GM18499 (cell line): Measurements from ENCODE around the gene MEX3D.
"Not testable (repeated sequence)": the region's sequence is repeated elsewhere in the genome, so short reads cannot be mapped to it uniquely, and the experiment has no call there.

Source experiments
- ATAC-seq: cut with Tn5 transposase; IDR thresholded peaks from one replicate; pipeline ENCODE4 v1.9.1; 2021; ENCODE audit warnings: moderate number of reproducible peaks; ENCODE audit not compliant: insufficient read depth, unreplicated experiment

The MEX3D gene

DNA sequence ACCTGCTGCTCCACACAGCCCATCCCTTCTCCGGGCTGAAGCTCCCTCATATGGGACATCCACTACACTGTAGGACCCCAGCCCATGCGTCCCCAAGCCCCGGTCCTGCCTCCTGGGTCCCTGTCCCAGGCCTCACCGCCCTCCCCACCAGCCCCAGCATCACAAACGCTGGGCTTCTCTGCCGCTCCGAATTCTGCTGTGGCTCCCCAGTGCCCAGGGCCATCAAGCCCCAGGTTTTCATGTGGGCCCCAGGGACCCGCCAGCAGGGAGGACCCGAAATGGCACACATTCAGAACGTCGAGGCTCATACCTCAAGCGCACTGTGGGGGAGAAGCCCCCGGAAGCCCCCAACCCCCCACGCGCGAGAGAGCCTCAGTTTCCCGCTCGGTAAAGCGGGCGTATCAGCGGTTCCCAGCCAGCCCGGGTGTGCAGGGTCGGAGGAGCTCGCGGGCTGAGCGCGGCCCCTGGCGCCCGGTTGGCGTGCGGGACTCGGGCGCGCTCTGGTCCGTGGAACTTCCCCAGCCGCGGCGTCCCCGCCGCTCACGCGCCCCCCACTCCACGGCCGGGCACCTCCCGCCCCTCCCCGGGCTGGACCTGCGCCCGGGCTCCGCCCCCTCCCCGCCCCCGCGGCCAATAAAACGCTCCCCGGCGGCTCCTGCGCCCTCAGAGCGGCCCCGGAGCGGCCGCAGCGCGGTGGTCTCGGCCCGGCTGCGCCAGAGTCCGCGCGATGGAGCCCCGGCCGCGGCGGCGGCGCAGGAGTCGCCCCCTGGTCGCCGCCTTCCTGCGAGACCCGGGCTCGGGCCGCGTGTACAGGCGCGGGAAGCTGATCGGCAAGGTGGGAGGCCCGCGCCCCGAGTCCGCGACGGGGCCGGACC is 44.5 kb downstream of the MEX3D start, which contains the start of gene PLK5:
TSS of gene PLK5 (plus strand) at position 666 of the 875 bp plus-strand sequence. CDS start 2,920 bp downstream, outside the sequence.
- ATAC-seq = no peak

GRCh38 chr19:1522838-1523237 is 45.3 kb downstream of the MEX3D start:
- ATAC-seq = no peak

GRCh38 chr19:1522061-1522460 is 46.1 kb downstream of the MEX3D start:
- no peak for ATAC-seq

DNA sequence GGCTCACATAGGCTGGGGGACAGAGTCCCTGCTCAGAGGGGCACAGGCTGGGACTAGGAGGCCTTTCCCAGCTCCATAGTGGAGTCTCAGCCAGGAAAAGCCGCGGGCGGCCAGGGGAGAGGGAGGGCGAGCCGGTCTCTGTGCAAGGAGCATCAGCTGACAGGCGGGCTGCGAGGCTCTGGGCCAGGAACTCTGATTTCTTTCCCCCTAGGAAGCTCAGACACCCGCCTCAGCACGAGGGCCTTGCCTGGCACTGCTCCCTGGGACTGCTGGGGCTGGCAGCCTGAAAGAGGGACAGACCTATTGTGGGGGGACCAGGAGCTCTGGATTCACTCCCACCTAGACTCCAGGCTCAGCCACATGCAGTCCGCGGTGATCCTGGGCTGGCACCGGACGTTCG is 46.5 kb downstream of the MEX3D start:
- ATAC-seq = no peak

- ATAC-seq = no peak
Measured at GRCh38 chr19:1520203-1520780, 47.8 kb downstream of the MEX3D start.

DNA sequence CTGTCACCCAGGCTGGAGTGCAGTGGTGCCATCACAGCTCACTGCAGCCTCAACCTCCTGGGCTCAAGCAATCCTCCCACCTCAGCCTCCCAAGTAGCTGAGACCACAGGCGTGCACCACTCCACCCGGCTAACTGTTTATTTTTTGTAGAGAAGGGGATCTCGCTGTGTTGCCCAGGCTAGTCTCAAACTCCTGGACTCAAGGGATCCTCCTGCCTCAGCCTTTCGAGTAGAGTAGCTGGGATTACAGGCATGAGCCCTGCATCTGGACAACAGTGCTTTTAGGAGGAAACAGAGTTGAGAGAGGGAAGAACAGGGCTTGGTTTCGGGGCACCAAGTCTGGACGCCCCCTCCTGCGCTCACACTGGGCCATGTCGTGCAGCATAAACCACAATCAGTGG is 48.3 kb downstream of the MEX3D start:
- ATAC-seq = not testable (repeated sequence)

DNA sequence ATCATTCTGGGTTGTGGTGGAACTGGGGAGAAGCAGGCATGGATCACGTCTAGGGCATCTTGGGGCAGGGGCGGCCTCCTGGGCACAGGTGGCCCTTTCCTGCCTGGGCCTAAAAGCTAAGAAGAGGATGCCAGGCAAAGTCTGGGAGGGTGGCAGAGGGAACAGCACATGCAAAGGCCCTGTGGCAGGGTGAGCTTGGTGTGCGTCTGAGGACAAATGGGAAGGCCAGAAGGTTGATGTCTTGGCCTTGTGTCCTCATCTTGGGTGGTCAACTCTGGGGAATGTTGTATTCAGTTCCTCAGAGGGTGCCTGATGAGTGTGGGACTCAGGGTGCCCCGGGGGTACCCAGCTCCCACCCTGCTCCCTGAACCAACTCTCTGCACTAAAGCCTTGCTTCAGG is 49.7 kb downstream of the MEX3D start:
- no peak for ATAC-seq

GRCh38 chr19:1516395-1516753 is 51.8 kb downstream of the MEX3D start:
- ATAC-seq = no peak

GRCh38 chr19:1514986-1515721 is 53.0 kb downstream of the MEX3D start:
- no peak for ATAC-seq

- ATAC-seq = no peak
Measured at GRCh38 chr19:1514295-1514661, 53.8 kb downstream of the MEX3D start.

- ATAC-seq = no peak
Measured at GRCh38 chr19:1513499-1514294, 54.4 kb downstream of the MEX3D start.

DNA sequence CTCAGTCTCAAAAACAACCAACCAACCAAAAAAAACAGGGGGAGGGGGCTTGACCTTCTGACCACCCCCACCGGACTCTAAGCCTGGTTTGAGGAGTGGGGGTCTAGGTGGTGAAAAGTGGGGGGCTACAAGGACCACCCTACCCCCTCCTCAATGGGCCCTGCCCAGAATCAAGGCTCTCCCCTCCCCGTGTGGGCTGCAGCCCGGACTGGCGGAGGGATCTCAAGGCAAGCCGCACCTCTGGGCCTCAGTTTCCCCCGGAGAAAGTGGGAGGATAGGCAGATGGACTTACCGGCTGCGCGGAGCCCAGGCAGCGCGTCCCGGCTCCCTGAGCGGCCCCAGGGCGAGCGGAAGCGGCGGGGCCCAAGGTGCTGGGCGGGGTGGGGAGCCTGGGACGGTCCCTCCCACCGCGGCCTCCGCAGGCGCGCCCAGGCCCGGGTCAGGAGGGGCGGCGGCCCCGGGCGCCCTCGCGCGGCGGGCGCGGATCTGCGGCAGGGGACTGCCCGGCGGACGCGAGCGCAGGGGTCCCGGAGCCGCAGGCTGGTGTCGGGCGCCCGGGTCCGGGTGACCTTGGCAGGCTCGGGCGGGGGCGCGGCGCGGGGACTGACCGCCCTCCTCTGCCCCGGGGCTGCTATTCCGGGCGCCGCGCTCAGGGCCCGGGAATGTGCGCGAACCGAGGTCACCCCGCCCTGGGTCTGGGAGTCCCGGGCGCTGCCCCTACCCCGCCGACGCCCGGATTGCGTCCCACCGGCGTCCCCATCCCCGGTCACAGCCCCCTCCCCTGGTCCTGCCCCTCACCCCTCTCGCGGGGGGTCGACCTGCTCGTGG is 55.2 kb downstream of the MEX3D start, which contains the start of gene ADAMTSL5:
TSS of gene ADAMTSL5 (minus strand) at position 349 of the 828 bp plus-strand sequence. CDS start 2,076 bp downstream, outside the sequence.
- no peak for ATAC-seq

GRCh38 chr19:1511318-1512317 is 56.5 kb downstream of the MEX3D start:
- no peak for ATAC-seq

GRCh38 chr19:1510807-1511206 is 57.3 kb downstream of the MEX3D start:
- no peak for ATAC-seq

DNA sequence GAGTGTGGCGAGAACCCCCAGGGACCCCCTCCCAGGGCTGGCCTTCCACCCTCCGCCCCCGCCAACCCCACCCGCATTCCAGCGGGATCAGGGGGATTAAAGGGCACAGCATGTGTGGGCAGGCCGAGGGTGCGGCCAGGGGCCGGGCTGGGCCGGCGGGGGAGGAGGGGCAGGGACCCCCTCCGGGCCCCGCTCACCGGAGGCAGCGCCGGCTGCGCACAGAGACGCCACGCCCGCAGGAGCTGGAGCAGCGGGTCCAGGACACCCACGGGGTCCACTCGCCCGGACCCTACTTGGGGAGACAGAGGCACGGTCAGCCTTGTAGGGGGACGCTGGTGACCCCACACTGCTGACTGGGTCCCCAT is 57.7 kb downstream of the MEX3D start:
- ATAC-seq = no peak

DNA sequence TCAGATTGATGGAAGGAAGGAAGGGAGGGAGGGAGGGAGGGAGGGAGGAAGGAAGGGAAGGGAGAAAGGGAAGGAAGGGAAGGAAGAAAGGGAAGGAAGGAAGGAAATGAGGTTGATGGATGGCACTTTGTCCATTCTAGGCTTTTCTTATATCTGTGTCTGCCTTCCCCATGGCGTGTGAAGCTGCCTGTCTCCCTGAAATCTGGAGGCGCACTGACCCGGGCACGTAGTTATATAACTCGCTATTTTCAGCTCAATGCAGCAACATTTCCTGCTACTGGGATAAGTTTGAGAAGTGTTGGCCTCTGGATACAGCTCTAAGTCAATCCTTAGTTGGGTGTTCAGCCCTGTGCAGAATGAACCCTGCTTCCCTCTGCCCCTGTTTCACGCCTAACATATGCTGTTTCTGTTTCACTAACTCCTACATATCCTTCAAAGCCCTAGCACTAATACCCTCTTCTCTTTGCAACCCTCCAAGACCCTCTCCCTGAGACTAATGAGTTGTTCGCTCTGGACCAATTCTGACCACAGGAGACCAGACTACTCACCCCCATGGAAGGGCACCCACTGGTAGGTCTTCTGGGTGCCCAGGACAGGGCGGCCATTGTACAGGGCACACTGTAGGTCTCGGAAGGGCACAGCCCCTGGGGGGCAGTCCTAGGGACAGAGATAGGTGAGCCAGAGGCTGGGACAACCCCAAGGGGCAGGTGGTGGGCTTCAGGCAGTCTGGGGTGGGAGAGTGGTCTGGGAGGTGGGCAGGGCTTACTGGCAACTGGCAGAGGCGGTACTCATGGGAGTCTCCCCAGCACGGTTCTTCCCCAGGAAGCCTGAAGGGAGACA is 58.3 kb downstream of the MEX3D start:
- no peak for ATAC-seq

DNA sequence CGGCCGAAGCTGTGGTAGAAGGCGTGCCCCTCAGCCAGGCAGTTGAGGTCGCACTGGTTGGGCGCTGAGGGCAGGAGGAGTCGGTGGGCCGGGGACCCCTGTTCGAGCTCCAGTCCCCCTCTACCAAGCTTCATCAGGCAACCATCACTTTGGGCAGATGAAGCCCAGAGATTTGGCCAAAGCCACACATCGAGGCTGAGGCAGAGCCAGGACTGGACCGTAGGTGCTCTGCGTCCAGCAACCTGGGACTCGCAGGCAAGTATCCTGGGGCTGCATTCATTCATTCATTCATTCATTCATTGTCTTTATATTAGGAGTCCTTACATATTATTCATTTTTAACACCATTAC is 59.6 kb downstream of the MEX3D start:
- no peak for ATAC-seq
